ENCODE results near the gene FASTKD3. TPM values are rescaled to one million over a fixed set of nuclear protein-coding genes. Genes with fewer than 3 reads are reported as not detected.
"Not testable (repeated sequence)": the region's sequence is repeated elsewhere in the genome, so short reads cannot be mapped to it uniquely, and the experiment has no call there.

FASTKD3 gene
- 1 to 10 TPM; 5.4 to 6.8 TPM for total RNA-seq
- long read RNA-seq, partial matches to known transcripts = 0 of 3 reads
- long read RNA-seq, other reads (novel, unspliced or antisense) = 1 of 3 reads

GRCh38 chr5:7868773-7869473 is at the start of gene FASTKD3, which contains the start of gene MTRR:
Gene FASTKD3 (minus strand): TSS chr5:7869031. CDS start chr5:7868083, 948 bp downstream.
Gene MTRR (plus strand): TSS chr5:7869148. CDS start chr5:7870795, 1,647 bp downstream.
- ATAC-seq (peak; percentile 100), DNase-seq (peak; percentile 97)
- intact Hi-C loops (cut with DNase I) = no loop called here

DNA sequence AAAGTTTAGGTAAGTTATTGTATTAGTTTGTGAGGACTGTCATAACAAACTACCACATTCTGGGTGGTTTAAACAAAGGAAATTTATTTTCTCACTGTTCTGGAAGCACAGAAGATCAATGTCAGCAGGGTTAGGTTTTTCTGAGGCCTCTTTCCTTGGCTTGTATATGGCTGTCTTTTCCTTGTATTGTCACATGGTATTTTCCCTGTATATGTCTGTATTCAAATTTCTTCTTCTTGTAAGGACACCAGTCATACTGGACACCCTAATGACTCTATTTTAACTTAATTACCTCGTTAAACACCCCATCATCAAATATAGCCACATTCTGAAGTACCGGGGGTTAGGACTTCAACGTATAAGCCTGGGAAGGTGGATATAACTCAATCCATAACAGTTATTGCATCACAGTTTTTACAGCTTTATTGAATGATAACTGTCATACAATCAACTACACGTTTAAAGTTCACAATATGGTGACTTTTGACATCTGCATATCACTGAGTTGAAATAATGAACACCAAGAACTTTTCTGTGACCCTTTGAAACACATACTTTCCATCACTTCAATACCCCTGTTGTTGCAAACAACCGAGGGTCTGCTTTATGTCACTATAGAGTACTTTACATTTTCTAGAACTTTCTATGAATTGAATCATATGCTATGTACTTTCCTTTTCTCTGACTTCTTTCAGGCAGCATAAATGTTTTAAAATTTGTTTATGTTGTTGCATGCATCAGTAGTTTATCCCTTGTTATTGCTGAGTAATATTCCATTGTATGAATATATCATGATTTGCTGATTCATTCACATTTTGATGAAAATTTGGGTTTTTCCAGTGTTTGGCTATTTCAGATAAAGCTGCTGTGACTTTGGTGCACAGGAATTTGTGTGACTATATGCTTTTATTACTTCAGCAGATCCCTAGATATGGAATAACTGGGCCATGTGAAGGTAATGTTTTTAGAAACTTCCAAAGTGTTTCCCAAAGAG is 48.6 kb upstream of the FASTKD3 start:
- intact Hi-C loops (cut with DNase I) = no loop called here
- DNase-seq (no peak), ATAC-seq (no peak)

- DNase-seq = no peak
- ATAC-seq = no peak
- intact Hi-C loops (cut with DNase I) = no loop called here
These were observed 47.5 kb upstream of the FASTKD3 start for GRCh38 chr5:7916171-7916804.

GRCh38 chr5:7911429-7911771 is 42.6 kb upstream of the FASTKD3 start:
- intact Hi-C loops (cut with DNase I); DNase-seq; ATAC-seq: not testable (repeated sequence)

DNA sequence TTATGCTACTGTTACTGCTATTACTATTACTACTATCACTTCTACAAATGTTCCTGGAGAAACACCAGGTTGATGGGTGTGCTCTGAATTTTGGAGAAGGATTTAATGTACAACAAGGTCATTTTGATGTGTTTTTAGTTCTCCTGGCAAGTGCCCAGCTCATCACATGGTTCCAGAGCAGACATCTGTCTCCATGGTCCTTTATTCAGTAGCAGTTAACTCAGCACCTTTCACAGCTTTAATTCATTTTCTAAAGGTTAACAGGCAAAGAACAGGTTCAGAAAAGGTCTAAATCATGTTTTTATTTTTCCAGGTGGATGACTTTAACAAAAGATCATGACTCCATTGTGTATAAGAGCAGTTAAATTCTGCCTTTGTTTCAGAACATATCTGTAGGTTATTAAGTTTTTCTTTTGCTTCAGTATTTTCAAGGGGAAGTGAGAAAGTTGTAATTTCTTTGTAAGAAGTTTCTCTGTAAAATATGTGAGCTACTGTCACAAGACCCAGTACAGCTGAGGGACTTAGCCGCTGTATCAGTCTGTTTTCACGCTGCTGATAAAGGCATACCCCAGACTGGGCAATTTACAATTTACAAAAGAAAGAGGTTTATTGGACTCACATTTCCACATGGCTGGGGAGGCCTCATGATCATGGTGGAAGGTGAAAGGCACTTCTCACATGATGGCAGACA is 42.1 kb upstream of the FASTKD3 start:
- no peak for ATAC-seq

DNA sequence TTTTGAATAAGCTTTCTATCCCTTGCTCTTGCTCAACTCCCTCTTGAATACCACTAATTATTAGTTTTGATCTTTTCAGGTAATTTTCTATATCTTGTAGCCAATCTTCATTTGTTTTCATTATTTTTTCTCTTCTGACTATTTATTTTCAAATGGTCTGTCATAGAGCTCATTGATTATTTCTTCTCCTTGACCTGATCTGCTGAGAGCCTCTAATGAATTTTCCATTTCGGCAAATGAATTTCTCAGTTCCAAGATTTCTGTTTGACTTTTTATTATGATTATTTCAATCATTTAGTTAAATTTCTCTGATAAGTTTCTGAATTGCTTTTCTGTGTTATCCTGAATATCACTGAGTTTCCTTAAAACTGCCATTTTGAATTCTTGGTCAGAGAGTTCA is 39.5 kb upstream of the FASTKD3 start:
- ATAC-seq (no peak), DNase-seq (no peak)
- intact Hi-C loops (cut with DNase I) = no loop called here

More for the DNA sequence above, 42.1 kb upstream of the FASTKD3 start:
- no peak for DNase-seq
- intact Hi-C loops (cut with DNase I) = no loop called here

- intact Hi-C loops (cut with DNase I) = no loop called here
- DNase-seq (no peak), ATAC-seq (no peak)
These were observed 38.8 kb upstream of the FASTKD3 start for GRCh38 chr5:7907612-7908011.

DNA sequence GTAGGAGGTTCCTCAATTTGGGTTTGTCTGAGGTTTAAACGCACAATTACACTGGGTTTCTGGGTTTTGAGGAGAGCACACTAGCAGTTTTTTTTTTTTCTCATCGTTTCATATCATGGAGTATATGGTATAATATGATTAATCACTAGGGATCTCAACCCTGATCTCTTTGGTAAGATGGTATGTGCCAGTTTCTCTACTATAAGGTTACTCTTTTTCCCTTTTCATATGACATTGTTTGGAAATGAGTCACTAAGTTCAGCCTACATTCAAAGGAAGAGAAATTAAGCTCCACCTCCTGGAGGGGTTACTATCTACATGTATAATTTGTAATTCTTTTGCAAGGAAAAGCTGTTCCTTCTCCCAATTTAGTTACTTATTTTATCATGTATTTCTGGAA is 35.3 kb upstream of the FASTKD3 start:
- ATAC-seq (no peak), DNase-seq (no peak)
- intact Hi-C loops (cut with DNase I) = no loop called here

GRCh38 chr5:7902666-7903625 is 34.1 kb upstream of the FASTKD3 start:
- ATAC-seq = no peak
- no peak for DNase-seq
- intact Hi-C loops (cut with DNase I) = no loop called here

- DNase-seq = no peak
- intact Hi-C loops (cut with DNase I) = no loop called here
- no peak for ATAC-seq
These were observed 33.4 kb upstream of the FASTKD3 start for GRCh38 chr5:7902201-7902600.

GRCh38 chr5:7897014-7897600 is 28.3 kb upstream of the FASTKD3 start:
- intact Hi-C loops (cut with DNase I) = no loop called here
- no peak for DNase-seq
- ATAC-seq = no peak

DNA sequence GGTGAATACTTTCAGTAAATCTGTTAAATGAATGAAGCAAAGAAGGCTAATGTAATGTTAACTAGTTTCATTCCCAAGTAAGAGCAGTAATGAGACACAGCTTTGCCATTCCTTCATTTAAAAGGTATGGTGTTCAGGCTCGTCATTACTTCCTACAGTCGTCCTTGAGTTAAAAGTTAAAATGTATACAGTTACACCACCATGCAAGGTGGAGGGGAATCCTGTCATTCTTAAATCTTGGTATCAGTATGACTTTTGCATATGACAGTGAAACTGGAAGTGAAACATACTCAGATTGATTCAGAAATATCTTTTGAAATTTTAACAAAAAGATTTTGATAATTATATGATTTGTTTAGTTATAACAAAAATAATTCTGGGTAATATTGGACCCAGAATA is 26.0 kb upstream of the FASTKD3 start:
- DNase-seq = no peak
- no peak for ATAC-seq
- intact Hi-C loops (cut with DNase I) = no loop called here

GRCh38 chr5:7894439-7894838 is 25.6 kb upstream of the FASTKD3 start:
- ATAC-seq = no peak
- intact Hi-C loops (cut with DNase I) = no loop called here
- DNase-seq = no peak

GRCh38 chr5:7888901-7889300 is 20.1 kb upstream of the FASTKD3 start:
- ATAC-seq (no peak), DNase-seq (no peak)
- intact Hi-C loops (cut with DNase I) = no loop called here

DNA sequence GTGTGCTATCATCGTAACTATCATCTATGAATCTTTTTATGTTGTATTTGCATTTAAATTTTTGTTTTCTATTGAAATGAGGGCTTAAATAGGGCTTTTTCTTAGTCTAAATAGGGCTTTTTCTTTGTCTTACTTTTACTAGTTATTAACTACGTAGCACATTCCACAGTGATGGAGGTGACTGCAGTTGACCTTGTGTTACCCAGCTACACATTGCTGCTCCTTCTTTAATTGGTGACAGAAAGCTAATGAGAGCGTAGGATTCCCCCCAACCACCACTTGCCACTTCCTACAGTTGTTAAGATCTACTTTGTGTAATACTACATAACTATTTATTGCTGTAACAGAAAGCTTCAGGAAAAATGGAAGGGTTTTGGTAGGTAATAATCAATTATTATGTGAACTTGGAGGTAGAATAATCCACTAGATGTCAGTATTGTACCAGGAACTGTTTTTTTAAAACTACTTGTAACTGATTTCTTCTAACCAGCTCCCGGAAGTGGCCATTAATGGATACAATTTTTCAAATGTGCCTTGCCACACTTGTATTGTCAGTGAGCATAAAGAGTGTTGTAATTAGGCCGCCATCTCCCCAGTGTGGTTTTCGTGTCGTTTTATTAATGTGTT is 18.1 kb upstream of the FASTKD3 start:
- DNase-seq (no peak), ATAC-seq (peak in 1 of 2 donors; percentile 23)
- intact Hi-C loops (cut with DNase I) = no loop called here

DNA sequence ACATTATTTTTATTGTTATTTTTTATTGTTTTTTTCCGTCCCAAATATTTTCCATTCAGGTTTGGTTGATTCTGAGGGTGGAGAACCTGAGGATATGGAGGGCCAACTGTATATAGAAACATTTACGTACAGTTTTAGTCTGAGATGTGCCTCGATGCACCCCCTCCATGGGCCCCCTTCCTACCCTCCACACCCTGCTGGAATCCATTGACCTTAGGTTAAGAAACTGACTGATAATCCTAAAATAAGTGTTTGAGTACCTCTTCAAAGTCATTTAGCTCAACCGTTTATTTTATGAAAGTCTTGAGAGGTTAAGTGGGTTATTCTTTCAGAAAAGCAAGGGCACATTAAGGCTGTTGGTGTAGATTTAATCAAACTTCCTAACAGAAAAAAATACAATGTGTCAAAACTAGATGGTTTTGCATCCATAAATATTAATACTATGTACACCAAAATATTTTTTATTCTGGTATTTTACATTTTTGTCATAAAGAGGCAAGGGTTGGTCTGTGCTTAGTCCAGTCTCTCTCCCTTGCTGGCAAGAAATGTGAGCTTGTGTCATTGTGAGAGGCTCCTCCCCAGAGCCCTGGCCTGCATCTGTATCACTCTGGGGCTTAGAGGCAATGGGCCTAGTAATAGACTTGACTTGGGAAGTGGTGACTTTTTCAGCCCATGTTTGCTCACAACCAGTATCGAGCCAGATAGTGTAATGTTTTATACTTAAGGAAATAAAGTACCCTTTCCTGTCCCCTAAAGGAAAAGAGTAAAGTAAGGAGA is 15.8 kb upstream of the FASTKD3 start:
- ATAC-seq = peak; percentile 42 to 87
- no peak for DNase-seq

More for the DNA sequence above, 15.8 kb upstream of the FASTKD3 start:
- intact Hi-C loops (cut with DNase I) = no loop called here
